Measurements from ENCODE around the gene DNAI1.

The DNAI1 gene

DNA sequence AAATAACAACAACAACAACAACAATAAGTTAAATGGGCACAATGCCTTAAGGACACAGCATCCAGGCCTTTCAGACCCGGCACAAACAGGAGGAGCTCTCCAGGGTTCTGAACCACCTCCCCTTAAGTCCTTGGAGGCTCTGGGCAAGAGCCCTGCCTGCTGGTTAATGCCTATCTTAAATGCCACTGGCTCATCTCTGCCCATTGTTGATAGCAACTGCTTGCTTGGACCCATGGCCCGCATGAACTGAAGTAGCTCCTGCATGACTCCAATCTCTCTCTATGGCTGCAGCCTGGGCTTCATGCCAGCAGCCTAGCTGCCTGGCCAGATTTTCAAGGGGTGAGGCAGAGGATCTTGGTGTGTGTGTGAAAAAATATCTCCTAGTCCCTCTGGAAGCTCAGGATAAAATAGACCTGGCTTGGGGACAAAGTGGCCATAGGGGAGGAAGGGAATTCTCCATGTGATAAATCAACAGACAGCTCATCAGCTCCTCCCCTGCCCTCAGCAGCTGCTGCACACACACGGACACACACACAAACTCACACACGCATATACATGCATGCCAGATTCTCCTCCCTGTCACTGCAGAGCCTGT lies 27.7 kb upstream of the DNAI1 start:
- TF ChIP-seq FOXM1 (IDR thresholded peaks at IDR 0.05; ENCODE audit: borderline replicate concordance, low read depth) = no peak
- TF ChIP-seq, protein P1, sequence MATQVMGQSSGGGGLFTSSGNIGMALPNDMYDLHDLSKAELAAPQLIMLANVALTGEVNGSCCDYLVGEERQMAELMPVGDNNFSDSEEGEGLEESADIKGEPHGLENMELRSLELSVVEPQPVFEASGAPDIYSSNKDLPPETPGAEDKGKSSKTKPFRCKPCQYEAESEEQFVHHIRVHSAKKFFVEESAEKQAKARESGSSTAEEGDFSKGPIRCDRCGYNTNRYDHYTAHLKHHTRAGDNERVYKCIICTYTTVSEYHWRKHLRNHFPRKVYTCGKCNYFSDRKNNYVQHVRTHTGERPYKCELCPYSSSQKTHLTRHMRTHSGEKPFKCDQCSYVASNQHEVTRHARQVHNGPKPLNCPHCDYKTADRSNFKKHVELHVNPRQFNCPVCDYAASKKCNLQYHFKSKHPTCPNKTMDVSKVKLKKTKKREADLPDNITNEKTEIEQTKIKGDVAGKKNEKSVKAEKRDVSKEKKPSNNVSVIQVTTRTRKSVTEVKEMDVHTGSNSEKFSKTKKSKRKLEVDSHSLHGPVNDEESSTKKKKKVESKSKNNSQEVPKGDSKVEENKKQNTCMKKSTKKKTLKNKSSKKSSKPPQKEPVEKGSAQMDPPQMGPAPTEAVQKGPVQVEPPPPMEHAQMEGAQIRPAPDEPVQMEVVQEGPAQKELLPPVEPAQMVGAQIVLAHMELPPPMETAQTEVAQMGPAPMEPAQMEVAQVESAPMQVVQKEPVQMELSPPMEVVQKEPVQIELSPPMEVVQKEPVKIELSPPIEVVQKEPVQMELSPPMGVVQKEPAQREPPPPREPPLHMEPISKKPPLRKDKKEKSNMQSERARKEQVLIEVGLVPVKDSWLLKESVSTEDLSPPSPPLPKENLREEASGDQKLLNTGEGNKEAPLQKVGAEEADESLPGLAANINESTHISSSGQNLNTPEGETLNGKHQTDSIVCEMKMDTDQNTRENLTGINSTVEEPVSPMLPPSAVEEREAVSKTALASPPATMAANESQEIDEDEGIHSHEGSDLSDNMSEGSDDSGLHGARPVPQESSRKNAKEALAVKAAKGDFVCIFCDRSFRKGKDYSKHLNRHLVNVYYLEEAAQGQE (IDR thresholded peaks at IDR 0.05; ENCODE audit: low read depth) = peak; percentile 93

DNA sequence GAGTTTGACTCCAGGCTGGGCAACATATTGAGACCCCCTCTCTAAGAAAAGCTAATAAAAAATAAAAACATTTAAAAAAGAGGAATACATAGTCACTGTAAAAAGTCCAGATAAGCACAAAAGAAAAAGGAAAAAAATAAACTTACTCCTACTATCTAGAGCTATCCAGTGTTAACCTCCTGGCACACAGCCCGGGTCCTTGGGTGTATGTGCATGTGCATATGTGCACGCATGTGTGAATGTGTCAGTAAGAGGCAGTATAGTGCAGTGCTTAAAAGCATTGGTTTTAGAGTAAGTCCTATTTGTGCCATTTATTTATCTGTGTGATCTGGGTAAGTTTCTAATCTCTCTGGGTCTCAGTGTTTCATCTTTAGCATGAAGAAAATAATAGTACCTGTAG lies 26.9 kb upstream of the DNAI1 start:
- TF ChIP-seq FOXM1 (IDR thresholded peaks at IDR 0.05; ENCODE audit: borderline replicate concordance, low read depth) (no peak), CREB1 (IDR thresholded peaks at IDR 0.05; ENCODE audit: low read depth) (no peak), RAD21 (IDR thresholded peaks at IDR 0.05; ENCODE audit: low read depth) (no peak), EGR1 (IDR thresholded peaks at IDR 0.05) (no peak), TCF12 (IDR thresholded peaks at IDR 0.05; ENCODE audit: low read depth) (no peak), NFIC (IDR thresholded peaks at IDR 0.05) (no peak), CEBPB (IDR thresholded peaks at IDR 0.05) (no peak), TEAD4 (IDR thresholded peaks at IDR 0.05) (no peak), EP300 (IDR thresholded peaks at IDR 0.05; ENCODE audit: borderline replicate concordance) (no peak), TAF1 (IDR thresholded peaks at IDR 0.05; ENCODE audit: low read depth) (no peak), ZBTB7A (IDR thresholded peaks at IDR 0.05; ENCODE audit: low read depth) (no peak), YY1 (IDR thresholded peaks at IDR 0.05; ENCODE audit: low read depth) (no peak)
- TF ChIP-seq, protein P2, sequence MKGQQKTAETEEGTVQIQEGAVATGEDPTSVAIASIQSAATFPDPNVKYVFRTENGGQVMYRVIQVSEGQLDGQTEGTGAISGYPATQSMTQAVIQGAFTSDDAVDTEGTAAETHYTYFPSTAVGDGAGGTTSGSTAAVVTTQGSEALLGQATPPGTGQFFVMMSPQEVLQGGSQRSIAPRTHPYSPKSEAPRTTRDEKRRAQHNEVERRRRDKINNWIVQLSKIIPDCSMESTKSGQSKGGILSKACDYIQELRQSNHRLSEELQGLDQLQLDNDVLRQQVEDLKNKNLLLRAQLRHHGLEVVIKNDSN (IDR thresholded peaks at IDR 0.05) = no peak
- TF ChIP-seq, protein P1 (IDR thresholded peaks at IDR 0.05; ENCODE audit: low read depth) = no peak
- TF ChIP-seq, protein P3, sequence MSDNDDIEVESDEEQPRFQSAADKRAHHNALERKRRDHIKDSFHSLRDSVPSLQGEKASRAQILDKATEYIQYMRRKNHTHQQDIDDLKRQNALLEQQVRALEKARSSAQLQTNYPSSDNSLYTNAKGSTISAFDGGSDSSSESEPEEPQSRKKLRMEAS (IDR thresholded peaks at IDR 0.05) = no peak

DNA sequence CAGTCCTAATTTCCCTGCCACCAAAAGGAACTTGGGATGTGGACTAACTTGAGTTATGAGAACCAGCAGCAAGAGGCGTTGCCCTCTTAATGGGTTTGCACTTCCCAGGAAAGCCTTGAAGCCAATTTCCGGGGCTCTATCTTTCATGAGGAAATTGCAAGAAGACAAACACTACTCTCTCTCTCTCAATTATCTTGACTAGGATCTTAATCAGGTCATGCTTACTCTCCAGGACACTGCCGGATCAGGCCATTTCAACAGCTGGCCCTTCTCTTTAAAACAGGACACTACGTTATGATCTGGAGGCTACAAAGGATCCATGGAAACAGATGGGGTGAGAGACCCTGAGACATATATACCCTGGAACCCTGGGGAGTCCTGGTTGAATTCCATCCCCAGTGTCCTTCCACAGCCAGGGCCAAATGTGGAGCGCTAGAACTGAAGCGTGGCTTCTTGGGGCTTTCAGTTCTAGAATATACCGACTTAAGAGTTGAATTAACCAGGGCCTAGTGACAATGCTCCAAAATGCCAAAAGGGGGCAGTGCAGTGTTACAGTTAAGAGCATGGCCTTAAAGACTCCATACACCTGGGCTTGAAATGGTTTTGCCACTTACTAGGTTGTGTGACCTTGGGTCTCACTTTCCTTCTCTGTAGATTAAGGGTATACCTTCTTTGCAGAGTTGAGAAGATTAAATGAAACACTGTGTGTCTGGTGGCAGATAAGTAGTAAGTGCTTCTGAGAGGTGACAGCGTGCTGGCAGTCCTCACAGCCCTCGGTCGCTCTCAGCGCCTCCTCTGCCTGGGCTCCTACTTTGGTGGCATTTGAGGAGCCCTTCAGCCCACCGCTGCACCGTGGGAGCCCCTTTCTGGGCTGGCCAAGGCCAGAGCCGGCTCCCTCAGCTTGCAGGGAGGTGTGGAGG lies 21.3 kb upstream of the DNAI1 start:
- no peak for TF ChIP-seq EP300 (IDR thresholded peaks at IDR 0.05; ENCODE audit: borderline replicate concordance)
- TF ChIP-seq RAD21 (IDR thresholded peaks at IDR 0.05; ENCODE audit: low read depth) = peak; percentile 90

DNA sequence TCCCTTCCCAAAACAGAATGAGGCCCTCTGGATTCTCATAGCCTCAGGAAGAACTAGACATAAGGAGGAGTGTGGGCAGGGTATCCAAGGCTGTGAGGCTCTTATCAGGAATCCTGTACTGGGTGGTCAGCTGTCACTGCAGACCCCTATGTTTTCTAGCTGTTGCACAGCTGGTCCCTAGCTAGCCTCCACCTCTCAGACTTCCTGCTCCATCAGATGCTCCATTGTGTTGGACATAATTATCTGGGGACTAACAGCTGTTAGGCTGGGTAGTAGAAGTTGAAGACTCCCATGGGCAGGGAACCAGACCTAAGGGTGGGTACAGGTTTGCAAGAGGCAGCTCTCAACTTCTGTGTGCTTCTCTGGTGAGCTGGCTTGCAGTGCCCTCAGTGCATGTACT lies 18.6 kb upstream of the DNAI1 start:
- TF ChIP-seq TAF1 (IDR thresholded peaks at IDR 0.05; ENCODE audit: low read depth) = no peak
- no peak for TF ChIP-seq FOXM1 (IDR thresholded peaks at IDR 0.05; ENCODE audit: borderline replicate concordance, low read depth)
- TF ChIP-seq TEAD4 (IDR thresholded peaks at IDR 0.05) = no peak
- TF ChIP-seq, protein P3 (IDR thresholded peaks at IDR 0.05) = no peak
- no peak for TF ChIP-seq EGR1 (IDR thresholded peaks at IDR 0.05)
- no peak for TF ChIP-seq CREB1 (IDR thresholded peaks at IDR 0.05; ENCODE audit: low read depth)

DNA sequence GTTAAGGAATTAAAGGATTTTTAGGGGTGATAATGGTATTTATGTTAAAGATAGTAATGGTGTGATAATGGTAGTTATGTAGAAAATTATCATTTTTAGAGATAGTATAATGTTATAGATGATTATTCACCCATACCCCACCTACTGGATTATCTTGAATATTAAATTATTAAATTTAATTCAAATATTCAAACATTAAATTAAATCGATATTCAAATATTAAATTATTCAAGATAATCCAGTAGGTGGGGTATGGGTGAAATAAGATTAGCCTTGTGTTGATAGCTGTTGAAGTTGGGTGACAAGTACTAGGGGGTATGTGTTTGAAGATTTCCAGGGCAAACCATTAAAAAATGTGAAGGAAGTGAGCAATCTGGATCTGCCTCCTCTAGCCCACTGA lies 15.8 kb upstream of the DNAI1 start:
- TF ChIP-seq YY1 (IDR thresholded peaks at IDR 0.05; ENCODE audit: low read depth) = no peak
- TF ChIP-seq RAD21 (IDR thresholded peaks at IDR 0.05; ENCODE audit: low read depth) = no peak
- no peak for TF ChIP-seq CREB1 (IDR thresholded peaks at IDR 0.05; ENCODE audit: low read depth)
- TF ChIP-seq, protein P1 (IDR thresholded peaks at IDR 0.05; ENCODE audit: low read depth) = no peak
- TF ChIP-seq ZBTB7A (IDR thresholded peaks at IDR 0.05; ENCODE audit: low read depth) = no peak
- TF ChIP-seq TEAD4 (IDR thresholded peaks at IDR 0.05) = no peak
- TF ChIP-seq NFIC (IDR thresholded peaks at IDR 0.05) = no peak
- TF ChIP-seq, protein P2 (IDR thresholded peaks at IDR 0.05) = no peak
- TF ChIP-seq, protein P3 (IDR thresholded peaks at IDR 0.05) = no peak
- no peak for TF ChIP-seq TCF12 (IDR thresholded peaks at IDR 0.05; ENCODE audit: low read depth)
- no peak for TF ChIP-seq EP300 (IDR thresholded peaks at IDR 0.05; ENCODE audit: borderline replicate concordance)
- no peak for TF ChIP-seq CEBPB (IDR thresholded peaks at IDR 0.05)
- no peak for TF ChIP-seq FOXM1 (IDR thresholded peaks at IDR 0.05; ENCODE audit: borderline replicate concordance, low read depth)
- TF ChIP-seq TAF1 (IDR thresholded peaks at IDR 0.05; ENCODE audit: low read depth) = no peak
- TF ChIP-seq EGR1 (IDR thresholded peaks at IDR 0.05) = no peak
